ENCODE measurements around the gene EBPL. TPM values are rescaled to one million over a fixed set of nuclear protein-coding genes. Genes with fewer than 3 reads are reported as not detected.
A peak's percentile ranks its signal among the peaks of the same experiment; 100 is the strongest.

Gene EBPL
- total and polyA plus RNA-seq, 2 experiments from 2014 or later, result 67.7 to 68.3 TPM

GRCh38 chr13:49643035-49643646 lies 48.1 kb downstream of the EBPL start:
- H3K4me1 ChIP-seq (ENCODE audit: insufficient read depth), result peaks cover 19% of the 10 kb centered on the region
- no peak for TF ChIP-seq EZH2 (IDR thresholded peaks at IDR 0.05; ENCODE audit: insufficient read depth, poor library complexity, severe bottlenecking)
- TF ChIP-seq EZH2phosphoT487 (IDR thresholded peaks at IDR 0.05; ENCODE audit: insufficient read depth, low read depth), result no peak
- no peaks in the 10 kb centered on the region for H3K36me3 ChIP-seq (ENCODE audit: low read depth)
- no peak overlapping the region for H3K4me3 ChIP-seq
- no peaks in the 10 kb centered on the region for H3K79me2 ChIP-seq (ENCODE audit: insufficient read depth)
- H3K4me2 ChIP-seq (ENCODE audit: unreplicated experiment), result no peak overlapping the region
- no peak overlapping the region for H2AFZ ChIP-seq
- H4K20me1 ChIP-seq (ENCODE audit: insufficient read depth), result no peaks in the 10 kb centered on the region
- H3K9me3 ChIP-seq (ENCODE audit: low read depth), result no peaks in the 10 kb centered on the region
- no peak overlapping the region for H3K9ac ChIP-seq
- no peak for DNase-seq
- no peaks in the 10 kb centered on the region for H3K27me3 ChIP-seq (replicated peaks; ENCODE audit: insufficient read depth)
- H3K27ac ChIP-seq, result no peak overlapping the region
- 94 to 97% methylated on average over 12 of the region's 12 CpGs for WGBS, 2 experiments (ENCODE audit: low coverage in 1 of 2, low lambda C conversion rate in 2 of 2, missing lambda C conversion rate in 2 of 2)
- in situ Hi-C loops (cut with MboI), result no loop called here
- no peaks in the 10 kb centered on the region for H3K9me2 ChIP-seq (ENCODE audit: insufficient read depth)
- peaks cover 15% of the 10 kb centered on the region; the same call in 1 of the 2 replicates for H3F3A ChIP-seq (ENCODE audit: insufficient read depth)

- TF ChIP-seq EZH2 (IDR thresholded peaks at IDR 0.05; ENCODE audit: insufficient read depth, poor library complexity, severe bottlenecking), result no peak
- TF ChIP-seq EZH2phosphoT487 (IDR thresholded peaks at IDR 0.05; ENCODE audit: insufficient read depth, low read depth), result no peak
- no peaks in the 10 kb centered on the region for H3K79me2 ChIP-seq (ENCODE audit: insufficient read depth)
- no peak overlapping the region for H3K4me3 ChIP-seq
- H3K36me3 ChIP-seq (ENCODE audit: low read depth), result no peaks in the 10 kb centered on the region
- no peaks in the 10 kb centered on the region for H3K27me3 ChIP-seq (replicated peaks; ENCODE audit: insufficient read depth)
- H3K9ac ChIP-seq, result peak overlapping the region; percentile 43
- WGBS, 2 experiments (ENCODE audit: low coverage in 1 of 2, low lambda C conversion rate in 2 of 2, missing lambda C conversion rate in 2 of 2), result 40 to 43% methylated on average over 4 of the region's 4 CpGs
- H3K4me2 ChIP-seq (ENCODE audit: unreplicated experiment), result peak overlapping the region; percentile 20
- peak overlapping the region; percentile 83 for H3K27ac ChIP-seq
- in situ Hi-C loops (cut with MboI), result no loop called here
- H3K9me2 ChIP-seq (ENCODE audit: insufficient read depth), result no peaks in the 10 kb centered on the region
- H3K9me3 ChIP-seq (ENCODE audit: low read depth), result no peaks in the 10 kb centered on the region
- DNase-seq, result peak; percentile 94
- peaks cover 20% of the 10 kb centered on the region for H3K4me1 ChIP-seq (ENCODE audit: insufficient read depth)
- H4K20me1 ChIP-seq (ENCODE audit: insufficient read depth), result no peaks in the 10 kb centered on the region
- H2AFZ ChIP-seq, result peak overlapping the region; percentile 77
- peaks cover 15% of the 10 kb centered on the region; the same call in 1 of the 2 replicates for H3F3A ChIP-seq (ENCODE audit: insufficient read depth)
Observed at GRCh38 chr13:49641801-49642291, 49.4 kb downstream of the EBPL start.

- peaks cover 15% of the 10 kb centered on the region; the same call in 1 of the 2 replicates for H3F3A ChIP-seq (ENCODE audit: insufficient read depth)
- H3K27me3 ChIP-seq (replicated peaks; ENCODE audit: insufficient read depth), result no peaks in the 10 kb centered on the region
- in situ Hi-C loops (cut with MboI), result no loop called here
- WGBS, 2 experiments (ENCODE audit: low coverage in 1 of 2, low lambda C conversion rate in 2 of 2, missing lambda C conversion rate in 2 of 2), result 47 to 51% methylated on average over 2 of the region's 2 CpGs
- H3K9ac ChIP-seq, result no peak overlapping the region
- no peaks in the 10 kb centered on the region for H3K9me2 ChIP-seq (ENCODE audit: insufficient read depth)
- H3K9me3 ChIP-seq (ENCODE audit: low read depth), result no peaks in the 10 kb centered on the region
- no peaks in the 10 kb centered on the region for H3K36me3 ChIP-seq (ENCODE audit: low read depth)
- DNase-seq, result no peak
- peaks cover 20% of the 10 kb centered on the region for H3K4me1 ChIP-seq (ENCODE audit: insufficient read depth)
- no peaks in the 10 kb centered on the region for H4K20me1 ChIP-seq (ENCODE audit: insufficient read depth)
- H3K4me2 ChIP-seq (ENCODE audit: unreplicated experiment), result no peak overlapping the region
- TF ChIP-seq EZH2phosphoT487 (IDR thresholded peaks at IDR 0.05; ENCODE audit: insufficient read depth, low read depth) (no peak), EZH2 (IDR thresholded peaks at IDR 0.05; ENCODE audit: insufficient read depth, poor library complexity, severe bottlenecking) (no peak)
- no peak overlapping the region for H3K4me3 ChIP-seq
- no peak overlapping the region for H3K27ac ChIP-seq
- H3K79me2 ChIP-seq (ENCODE audit: insufficient read depth), result no peaks in the 10 kb centered on the region
- no peak overlapping the region for H2AFZ ChIP-seq
Observed at GRCh38 chr13:49638744-49639072, 52.6 kb downstream of the EBPL start.

- TF ChIP-seq EZH2phosphoT487 (IDR thresholded peaks at IDR 0.05; ENCODE audit: insufficient read depth, low read depth) (no peak), EZH2 (IDR thresholded peaks at IDR 0.05; ENCODE audit: insufficient read depth, poor library complexity, severe bottlenecking) (no peak)
- Histone ChIP-seq H3K9ac (no peak overlapping the region), H2AFZ (no peak overlapping the region), H3K4me3 (no peak overlapping the region), H3K27me3 (replicated peaks; ENCODE audit: insufficient read depth) (no peaks in the 10 kb centered on the region), H3K36me3 (ENCODE audit: low read depth) (no peaks in the 10 kb centered on the region), H3K4me1 (ENCODE audit: insufficient read depth) (peaks cover 20% of the 10 kb centered on the region), H4K20me1 (ENCODE audit: insufficient read depth) (no peaks in the 10 kb centered on the region), H3K9me2 (ENCODE audit: insufficient read depth) (no peaks in the 10 kb centered on the region), H3K27ac (no peak overlapping the region), H3K79me2 (ENCODE audit: insufficient read depth) (no peaks in the 10 kb centered on the region), H3F3A (ENCODE audit: insufficient read depth) (peaks cover 14% of the 10 kb centered on the region; the same call in 1 of the 2 replicates), H3K4me2 (ENCODE audit: unreplicated experiment) (no peak overlapping the region), H3K9me3 (ENCODE audit: low read depth) (no peaks in the 10 kb centered on the region)
- WGBS, 2 experiments (ENCODE audit: low coverage in 1 of 2, low lambda C conversion rate in 2 of 2, missing lambda C conversion rate in 2 of 2), result 71 to 73% methylated on average over 4 of the region's 4 CpGs
- in situ Hi-C loops (cut with MboI), result no loop called here
- peak; percentile 46 for DNase-seq
Observed at GRCh38 chr13:49638030-49638743, 53.1 kb downstream of the EBPL start.

All from GM23248 (cell line).